ENCODE data around the gene AHCYL1.
"Not testable (repeated sequence)": the region's sequence is repeated elsewhere in the genome, so short reads cannot be mapped to it uniquely, and the experiment has no call there.

AHCYL1 gene

DNA sequence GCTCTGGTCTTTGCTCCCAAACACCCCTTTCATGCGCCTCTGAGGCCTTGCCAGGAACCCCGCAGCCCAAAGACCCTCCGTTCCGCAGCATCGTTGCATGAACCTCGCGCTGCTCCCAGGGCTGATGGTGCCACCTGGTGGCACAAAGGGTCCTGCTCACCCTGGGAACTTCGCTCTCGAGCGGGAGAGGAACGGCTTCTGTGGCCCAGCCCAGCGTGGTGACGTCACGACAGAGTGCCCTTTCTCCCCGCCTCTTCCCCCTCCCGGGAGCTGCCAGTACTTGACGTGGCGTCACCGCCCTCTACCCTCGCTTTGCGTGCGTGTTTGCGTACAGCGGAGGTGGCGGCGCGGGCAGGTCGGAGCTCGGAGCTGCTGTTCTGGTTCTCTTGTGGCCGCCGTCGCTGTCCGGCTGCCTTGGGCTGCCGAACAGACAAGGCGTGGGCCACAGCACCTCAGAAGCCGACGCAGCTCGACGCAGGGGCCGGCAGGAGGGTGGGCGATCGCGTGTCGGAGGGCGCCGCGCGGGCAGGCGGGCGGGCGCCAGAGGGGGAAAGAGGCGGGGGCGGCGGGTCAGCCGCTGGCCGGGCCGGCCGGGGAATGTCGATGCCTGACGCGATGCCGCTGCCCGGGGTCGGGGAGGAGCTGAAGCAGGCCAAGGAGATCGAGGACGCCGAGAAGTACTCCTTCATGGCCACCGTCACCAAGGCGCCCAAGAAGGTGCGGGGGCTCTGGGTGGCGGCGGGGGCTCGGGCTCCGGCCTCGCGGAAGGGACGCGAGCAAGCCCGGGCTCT is at the start of gene AHCYL1:
AHCYL1 (plus strand) TSS at position 310 of the 791 bp plus-strand sequence; CDS start at position 598, 288 bp downstream.
- peak; percentile 99 to 100 for DNase-seq (ENCODE audit: low read depth in 2 of 2)

GRCh38 chr1:109935451-109935900 is 49.1 kb upstream of the AHCYL1 start:
- no peak for DNase-seq (ENCODE audit: low read depth in 2 of 2)

DNA sequence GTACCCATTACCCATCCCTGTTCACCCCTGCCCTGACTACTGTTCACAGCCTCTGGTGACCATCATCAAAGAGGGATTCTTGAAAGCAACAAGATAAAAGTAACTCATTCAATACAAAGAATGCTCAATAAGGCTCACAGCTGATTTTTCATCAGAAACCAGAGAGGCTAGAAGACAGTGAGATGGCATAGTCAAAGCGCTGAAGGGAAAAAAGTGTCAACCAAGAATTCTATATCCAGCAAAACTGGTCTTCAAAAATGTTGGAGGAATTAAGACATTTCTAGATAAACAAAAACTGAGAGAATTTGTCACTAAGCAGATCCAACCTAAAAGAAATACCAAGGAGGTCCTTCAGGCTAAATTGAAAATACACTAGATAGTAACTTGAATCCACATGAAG is 46.8 kb upstream of the AHCYL1 start:
- DNase-seq (ENCODE audit: low read depth in 2 of 2) = no peak

DNA sequence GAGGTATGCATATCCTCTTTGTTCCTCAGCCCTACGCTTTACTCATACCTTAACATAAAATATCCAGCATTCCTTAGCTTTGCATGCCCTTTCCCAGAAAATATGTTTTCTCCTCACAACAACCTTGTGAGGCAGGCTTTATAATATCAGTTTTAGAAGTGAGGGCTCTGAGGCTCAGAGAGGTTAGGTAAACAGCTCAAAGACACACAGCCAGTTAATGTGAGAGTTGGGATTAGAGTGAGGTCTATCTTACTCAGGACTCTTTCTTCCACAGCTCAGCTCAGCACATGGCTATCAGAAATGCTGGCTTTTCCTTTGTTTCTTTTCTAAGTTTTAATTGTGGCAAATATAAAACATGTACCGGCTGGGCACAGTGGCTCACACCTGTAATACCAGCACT is 46.0 kb upstream of the AHCYL1 start:
- no peak for DNase-seq (ENCODE audit: low read depth in 2 of 2)

- DNase-seq (ENCODE audit: low read depth in 2 of 2) = no peak
These were observed 42.1 kb upstream of the AHCYL1 start for GRCh38 chr1:109942434-109942833.

GRCh38 chr1:109944541-109944940 is 40.0 kb upstream of the AHCYL1 start:
- DNase-seq (ENCODE audit: low read depth in 2 of 2) = no peak

DNA sequence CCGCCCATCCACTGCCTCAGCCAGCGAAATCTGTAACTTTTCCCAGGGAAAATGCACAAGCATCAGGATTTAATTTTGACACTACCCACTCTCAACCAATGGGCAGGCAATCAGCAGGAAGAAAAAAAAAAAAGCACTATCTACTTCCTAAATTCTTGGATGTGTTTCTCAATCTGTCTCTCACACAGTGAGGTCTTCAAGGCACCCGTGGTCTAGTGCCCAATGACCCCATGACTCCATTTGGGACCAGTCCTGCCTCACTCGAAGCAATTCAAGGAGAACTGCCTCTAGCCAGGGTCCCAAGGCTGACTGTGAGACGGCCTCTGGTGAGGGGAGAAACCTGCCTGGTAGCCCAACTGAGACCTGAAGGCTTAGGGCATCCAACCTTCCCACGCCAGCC is 38.1 kb upstream of the AHCYL1 start:
- DNase-seq (ENCODE audit: low read depth in 2 of 2) = no peak

GRCh38 chr1:109947582-109948284 is 36.8 kb upstream of the AHCYL1 start:
- no peak for DNase-seq (ENCODE audit: low read depth in 2 of 2)

- no peak for DNase-seq (ENCODE audit: low read depth in 2 of 2)
These were observed 36.3 kb upstream of the AHCYL1 start for GRCh38 chr1:109948285-109948630.

GRCh38 chr1:109950038-109950437 is 34.5 kb upstream of the AHCYL1 start:
- no peak for DNase-seq (ENCODE audit: low read depth in 2 of 2)

GRCh38 chr1:109950509-109950908 is 34.1 kb upstream of the AHCYL1 start:
- DNase-seq (ENCODE audit: low read depth in 2 of 2) = no peak

DNA sequence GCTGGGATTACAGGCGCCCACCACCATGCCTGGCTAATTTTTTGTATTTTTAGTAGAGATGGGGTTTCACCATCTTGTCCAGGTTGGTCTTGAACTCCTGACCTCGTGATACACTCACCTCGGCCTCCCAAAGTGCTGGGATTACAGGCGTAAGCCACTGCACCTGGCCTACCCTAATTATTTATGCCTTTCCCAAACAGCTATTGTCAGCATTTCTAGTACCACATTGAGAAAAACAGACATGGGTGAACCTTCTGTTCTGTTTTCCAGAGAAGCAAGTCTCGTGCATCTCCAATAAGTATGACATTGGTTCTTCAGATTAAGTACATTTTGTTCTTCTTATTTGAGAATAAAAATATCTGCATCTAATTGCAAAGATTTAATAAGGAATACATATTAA is 33.1 kb upstream of the AHCYL1 start:
- DNase-seq (ENCODE audit: low read depth in 2 of 2) = not testable (repeated sequence)

- no peak for DNase-seq (ENCODE audit: low read depth in 2 of 2)
These were observed 30.5 kb upstream of the AHCYL1 start for GRCh38 chr1:109954041-109954512.

DNA sequence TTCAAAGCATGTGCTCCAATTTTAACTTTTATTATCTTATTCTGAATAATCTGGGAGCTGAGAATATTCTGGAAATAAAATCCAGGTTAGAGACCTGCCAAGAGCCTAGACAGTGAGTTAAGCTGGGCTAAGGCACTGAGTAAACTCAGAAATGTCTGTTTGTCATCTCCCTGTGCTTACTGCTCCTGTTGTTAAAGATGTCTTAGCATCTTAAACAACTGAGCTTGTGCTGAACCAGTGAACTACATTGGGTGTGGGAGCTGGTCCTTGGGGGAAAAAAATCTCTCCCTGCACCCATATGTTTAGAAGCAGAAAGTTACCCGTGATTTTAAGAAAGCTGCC is 25.0 kb upstream of the AHCYL1 start:
- no peak for DNase-seq (ENCODE audit: low read depth in 2 of 2)

GRCh38 chr1:109959974-109960744 is 24.4 kb upstream of the AHCYL1 start:
- no peak for DNase-seq (ENCODE audit: low read depth in 2 of 2)

DNA sequence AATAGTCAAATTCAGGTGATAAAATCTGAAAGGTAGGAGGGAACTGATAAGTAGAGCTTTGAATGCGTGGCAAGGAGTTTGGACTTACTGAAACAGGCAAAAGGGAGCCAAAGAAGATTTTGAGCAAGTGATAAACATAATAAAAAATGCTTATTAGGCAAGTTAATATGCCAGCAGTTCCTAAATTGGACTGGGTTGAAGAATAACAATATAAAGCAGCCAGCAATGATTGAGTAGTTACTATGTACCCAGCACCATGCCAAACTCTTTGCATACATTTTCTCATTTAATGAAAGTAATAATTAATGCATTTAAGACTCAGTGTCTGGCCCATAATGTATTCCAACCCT is 23.8 kb upstream of the AHCYL1 start:
- no peak for DNase-seq (ENCODE audit: low read depth in 2 of 2)

DNA sequence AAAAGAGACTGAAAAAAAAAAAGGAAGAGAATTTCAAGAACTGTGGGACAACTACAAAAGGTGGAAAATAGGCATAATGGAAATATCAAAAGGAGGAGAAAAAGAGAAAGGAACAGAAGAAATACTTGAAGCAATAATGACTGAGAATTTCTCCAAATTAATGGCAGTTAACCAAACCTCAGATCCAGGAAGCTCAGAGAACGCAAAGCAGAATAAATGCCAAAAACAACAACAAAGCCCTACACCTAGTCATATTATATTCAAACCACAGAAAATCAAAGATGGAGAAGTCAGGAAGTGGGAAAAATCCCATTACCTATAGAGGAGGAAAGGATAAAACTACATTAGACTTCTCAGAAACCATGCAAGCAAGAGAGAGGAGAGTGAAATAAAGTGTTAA is 20.7 kb upstream of the AHCYL1 start:
- DNase-seq (ENCODE audit: low read depth in 2 of 2) = no peak

GRCh38 chr1:109969146-109969829 is 15.3 kb upstream of the AHCYL1 start:
- no peak for DNase-seq (ENCODE audit: low read depth in 2 of 2)

DNA sequence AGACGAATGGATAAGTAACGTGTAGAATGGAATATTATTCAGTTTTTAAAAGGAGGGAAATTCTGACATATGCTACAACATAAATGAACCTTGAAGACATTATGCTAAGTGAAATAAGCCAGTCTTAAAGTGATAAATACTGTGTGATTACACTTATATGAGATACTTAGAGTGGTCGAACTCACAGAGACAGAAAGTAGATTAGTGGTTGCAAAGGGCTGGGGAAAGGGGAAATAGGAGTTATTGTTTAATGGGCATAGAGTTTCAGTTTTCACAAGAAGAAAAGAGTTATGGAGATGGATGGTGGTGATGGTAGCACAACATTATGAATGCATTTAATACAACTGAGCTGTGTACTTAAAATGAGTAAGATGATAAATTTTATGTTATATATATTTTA is 14.7 kb upstream of the AHCYL1 start:
- no peak for DNase-seq (ENCODE audit: low read depth in 2 of 2)

GRCh38 chr1:109971559-109971958 is 13.0 kb upstream of the AHCYL1 start:
- DNase-seq (ENCODE audit: low read depth in 2 of 2) = no peak

GRCh38 chr1:109974191-109974590 is 10.4 kb upstream of the AHCYL1 start:
- DNase-seq (ENCODE audit: low read depth in 2 of 2) = no peak

DNA sequence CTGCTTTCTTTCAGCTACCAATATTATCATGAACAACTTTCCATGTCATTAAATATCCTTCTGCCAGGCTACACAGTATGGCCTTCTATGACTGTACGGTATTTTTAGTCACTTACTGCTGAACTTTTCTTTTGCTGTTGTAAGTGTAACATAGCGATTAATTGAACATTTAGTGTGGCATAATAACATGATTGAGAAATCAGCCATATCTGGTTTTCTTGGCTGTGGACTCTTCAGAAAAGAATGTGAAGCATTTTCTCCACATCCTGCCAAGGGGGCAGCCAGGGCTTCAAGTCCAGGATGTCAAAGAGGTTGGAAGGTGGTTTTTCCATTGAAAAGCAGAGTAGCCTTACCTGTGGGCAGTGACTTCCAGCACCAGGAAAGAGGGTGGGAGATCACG is 8.8 kb upstream of the AHCYL1 start:
- DNase-seq (ENCODE audit: low read depth in 2 of 2) = no peak
